ENCODE data around the gene RPS24. TPM values are rescaled to one million over a fixed set of nuclear protein-coding genes. Genes with fewer than 3 reads are reported as not detected.

RPS24 gene
- total RNA-seq, 1 experiment from 2014 or later = 1,941 TPM

DNA sequence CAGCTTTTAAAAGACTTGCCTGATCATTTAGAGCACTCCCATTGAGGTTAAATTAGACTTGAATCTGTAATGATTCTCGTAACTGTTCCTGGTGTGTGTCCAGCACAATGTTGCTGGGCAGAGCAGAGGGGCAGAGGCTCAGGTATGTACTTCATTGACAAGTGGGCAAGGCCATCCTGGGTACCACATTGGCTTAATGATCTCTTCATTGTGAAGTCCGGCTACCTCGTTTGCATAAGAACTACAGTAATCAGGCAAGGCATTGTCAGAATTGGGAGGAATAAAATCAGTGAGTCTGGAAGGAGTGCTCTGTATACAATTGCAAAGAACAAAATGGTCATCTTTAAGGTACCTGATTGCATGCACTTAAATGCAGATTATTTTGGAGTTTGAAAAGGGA, 6.1 kb downstream of the RPS24 start:
- H3K4me1 Mint-ChIP-seq (ENCODE audit: low read depth, unreplicated experiment) = peaks cover 43% of the 10 kb centered on the region
- H3K4me3 Mint-ChIP-seq (ENCODE audit: low read depth, unreplicated experiment) = no peak overlapping the region
- intact Hi-C loops (cut with micrococcal nuclease; ENCODE audit: unreplicated experiment) = loop anchor here (10.0 kb wide), 2 partner anchors 365 to 485 kb away; no protein-coding TSS in a partner anchor
- no peak for TF ChIP-seq CTCF (IDR thresholded peaks at IDR 0.05; ENCODE audit: unreplicated experiment)
- no peaks in the 10 kb centered on the region for H3K9me3 Mint-ChIP-seq (ENCODE audit: low read depth, unreplicated experiment)
- H3K36me3 Mint-ChIP-seq (ENCODE audit: insufficient read depth, unreplicated experiment) = peaks cover 96% of the 10 kb centered on the region
- no peak for DNase-seq
- H3K27me3 Mint-ChIP-seq (ENCODE audit: unreplicated experiment) = no peaks in the 10 kb centered on the region
- CTCF ChIA-PET = no interaction called here
- H3K27ac Mint-ChIP-seq (ENCODE audit: unreplicated experiment) = no peak overlapping the region
- no TSS peak for BruUV-seq (replicated peaks)

GRCh38 chr10:78041170-78042057, 7.8 kb downstream of the RPS24 start:
- H3K4me1 Mint-ChIP-seq (ENCODE audit: low read depth, unreplicated experiment) = peaks cover 27% of the 10 kb centered on the region
- H3K27me3 Mint-ChIP-seq (ENCODE audit: unreplicated experiment) = no peaks in the 10 kb centered on the region
- CTCF ChIA-PET = interaction anchor here (0.7 kb wide), 1 partner anchor 196 kb away, joined by 4 read pairs; no protein-coding TSS in a partner anchor
- no peak for DNase-seq
- no peak overlapping the region for H3K4me3 Mint-ChIP-seq (ENCODE audit: low read depth, unreplicated experiment)
- no TSS peak for BruUV-seq (replicated peaks)
- intact Hi-C loops (cut with micrococcal nuclease; ENCODE audit: unreplicated experiment) = loop anchor here (10.0 kb wide), 2 partner anchors 363 to 483 kb away; no protein-coding TSS in a partner anchor
- no peak for TF ChIP-seq CTCF (IDR thresholded peaks at IDR 0.05; ENCODE audit: unreplicated experiment)
- peaks cover 86% of the 10 kb centered on the region for H3K36me3 Mint-ChIP-seq (ENCODE audit: insufficient read depth, unreplicated experiment)
- H3K27ac Mint-ChIP-seq (ENCODE audit: unreplicated experiment) = peak overlapping the region; percentile 4
- H3K9me3 Mint-ChIP-seq (ENCODE audit: low read depth, unreplicated experiment) = no peaks in the 10 kb centered on the region

DNA sequence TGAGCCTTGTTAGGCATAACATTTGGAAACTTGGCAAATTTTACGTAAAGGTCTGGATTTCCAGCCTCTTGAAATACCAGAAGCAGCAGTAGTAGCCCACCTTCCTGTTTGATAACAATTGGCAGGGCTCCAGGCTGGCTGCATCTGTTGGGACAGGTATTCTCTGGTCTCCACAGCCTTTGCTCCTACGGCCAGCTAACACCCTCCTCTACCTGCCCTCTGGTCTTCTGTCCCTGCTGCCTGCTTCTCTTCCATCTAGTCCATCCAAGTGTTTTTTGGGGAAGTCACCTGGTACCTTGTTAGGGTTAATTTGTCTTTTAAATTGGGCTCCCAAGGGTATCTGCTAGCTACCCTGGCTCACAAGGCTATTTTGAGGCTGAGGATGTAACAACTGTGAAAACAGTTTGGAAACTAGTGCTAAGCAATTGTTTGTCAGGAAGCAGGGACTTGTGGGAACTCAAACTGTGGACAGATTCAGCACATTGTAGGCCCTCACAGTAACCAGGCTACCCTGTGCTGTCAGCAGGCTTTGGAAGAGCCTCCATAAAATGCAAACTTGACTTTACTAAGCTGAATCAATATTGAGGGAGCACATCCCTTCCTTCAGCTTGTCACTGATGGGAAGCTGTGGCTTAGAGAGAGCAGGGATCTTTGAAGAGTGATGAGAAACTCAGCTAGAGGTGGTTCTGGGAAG, 8.5 kb downstream of the RPS24 start:
- Mint-ChIP-seq H3K9me3 (ENCODE audit: low read depth, unreplicated experiment) (no peaks in the 10 kb centered on the region), H3K27ac (ENCODE audit: unreplicated experiment) (peak overlapping the region; percentile 48), H3K4me1 (ENCODE audit: low read depth, unreplicated experiment) (peaks cover 19% of the 10 kb centered on the region), H3K4me3 (ENCODE audit: low read depth, unreplicated experiment) (no peak overlapping the region), H3K27me3 (ENCODE audit: unreplicated experiment) (no peaks in the 10 kb centered on the region), H3K36me3 (ENCODE audit: insufficient read depth, unreplicated experiment) (peaks cover 78% of the 10 kb centered on the region)
- intact Hi-C loops (cut with micrococcal nuclease; ENCODE audit: unreplicated experiment) = loop anchor here (10.0 kb wide), 2 partner anchors 363 to 483 kb away; no protein-coding TSS in a partner anchor
- DNase-seq = no peak
- CTCF ChIA-PET = interaction anchor here (1.6 kb wide), 1 partner anchor 13 kb away, joined by 4 read pairs; the partner anchor contains the start of gene POLR3A
- no TSS peak for BruUV-seq (replicated peaks)
- TF ChIP-seq CTCF (IDR thresholded peaks at IDR 0.05; ENCODE audit: unreplicated experiment) = no peak

GRCh38 chr10:78042752-78043104, 9.1 kb downstream of the RPS24 start:
- Mint-ChIP-seq H3K36me3 (ENCODE audit: insufficient read depth, unreplicated experiment) (peaks cover 73% of the 10 kb centered on the region), H3K9me3 (ENCODE audit: low read depth, unreplicated experiment) (no peaks in the 10 kb centered on the region), H3K4me1 (ENCODE audit: low read depth, unreplicated experiment) (peaks cover 14% of the 10 kb centered on the region), H3K27me3 (ENCODE audit: unreplicated experiment) (no peaks in the 10 kb centered on the region), H3K27ac (ENCODE audit: unreplicated experiment) (peak overlapping the region; percentile 48), H3K4me3 (ENCODE audit: low read depth, unreplicated experiment) (no peak overlapping the region)
- no TSS peak for BruUV-seq (replicated peaks)
- CTCF ChIA-PET = interaction anchor here (1.6 kb wide), 1 partner anchor 13 kb away, joined by 4 read pairs; the partner anchor contains the start of gene POLR3A
- TF ChIP-seq CTCF (IDR thresholded peaks at IDR 0.05; ENCODE audit: unreplicated experiment) = no peak
- intact Hi-C loops (cut with micrococcal nuclease; ENCODE audit: unreplicated experiment) = loop anchor here (10.0 kb wide), 2 partner anchors 362 to 482 kb away; no protein-coding TSS in a partner anchor
- no peak for DNase-seq

All from Calu3 (cell line).